GM19025 (cell line): ENCODE measurements around the gene KIFC3.
"Not testable (repeated sequence)": the region's sequence is repeated elsewhere in the genome, so short reads cannot be mapped to it uniquely, and the experiment has no call there.

ENCODE experiments used
- ATAC-seq: cut with Tn5 transposase; IDR thresholded peaks from one replicate; pipeline ENCODE4 v1.9.1; 2021; ENCODE audit warnings: mild to moderate bottlenecking, low read depth, moderate library complexity; ENCODE audit not compliant: unreplicated experiment

Gene KIFC3

DNA sequence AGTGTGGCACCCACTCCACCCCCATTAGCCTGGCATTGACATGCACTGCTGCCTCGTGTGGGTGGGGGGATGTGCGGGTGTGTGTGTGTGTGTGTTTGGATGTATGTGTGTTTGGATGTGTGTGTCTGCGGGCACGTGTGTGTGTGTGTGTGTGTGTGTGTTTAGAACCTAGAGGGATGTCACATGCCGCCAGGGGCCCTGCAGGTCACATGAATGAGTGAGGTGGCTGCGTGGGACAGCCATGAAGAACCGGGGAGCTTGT lies 57.7 kb downstream of the KIFC3 start:
- ATAC-seq: no peak

DNA sequence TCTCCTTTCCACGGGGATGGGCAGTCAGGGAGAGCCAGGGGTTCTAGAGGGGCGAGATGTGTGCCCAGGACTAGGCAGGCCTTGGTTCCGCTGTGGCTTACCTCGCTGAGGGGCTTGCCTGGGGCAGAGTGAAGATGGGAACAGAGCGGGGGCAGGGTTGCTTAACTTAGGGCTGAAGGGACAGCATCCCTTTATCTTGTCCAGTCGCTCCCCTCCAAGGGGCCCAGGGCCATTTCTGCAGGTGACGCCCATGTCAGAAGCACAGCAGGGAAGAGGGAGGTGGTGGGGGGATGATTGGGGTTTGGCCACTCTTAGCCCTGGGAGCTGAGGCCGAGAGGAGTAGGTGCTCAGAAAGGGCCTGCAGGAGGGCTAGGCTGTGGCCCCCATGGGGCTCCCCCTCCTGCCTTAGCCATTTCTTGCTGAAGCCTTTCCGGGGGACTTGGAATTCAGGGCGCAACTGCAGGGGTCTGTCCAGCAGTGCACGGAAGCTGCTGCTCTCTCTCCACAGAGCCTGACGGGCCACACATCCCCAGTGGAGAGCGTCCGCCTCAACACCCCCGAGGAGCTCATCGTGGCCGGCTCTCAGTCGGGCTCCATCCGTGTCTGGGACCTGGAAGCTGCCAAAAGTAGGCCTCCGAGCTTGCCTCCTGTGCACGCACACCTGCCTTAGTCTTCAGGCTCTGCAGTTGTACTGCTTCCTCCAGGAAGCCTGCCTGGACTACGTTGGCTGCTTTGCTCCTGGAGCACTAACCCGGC lies 58.2 kb downstream of the KIFC3 start:
- ATAC-seq: no peak

DNA sequence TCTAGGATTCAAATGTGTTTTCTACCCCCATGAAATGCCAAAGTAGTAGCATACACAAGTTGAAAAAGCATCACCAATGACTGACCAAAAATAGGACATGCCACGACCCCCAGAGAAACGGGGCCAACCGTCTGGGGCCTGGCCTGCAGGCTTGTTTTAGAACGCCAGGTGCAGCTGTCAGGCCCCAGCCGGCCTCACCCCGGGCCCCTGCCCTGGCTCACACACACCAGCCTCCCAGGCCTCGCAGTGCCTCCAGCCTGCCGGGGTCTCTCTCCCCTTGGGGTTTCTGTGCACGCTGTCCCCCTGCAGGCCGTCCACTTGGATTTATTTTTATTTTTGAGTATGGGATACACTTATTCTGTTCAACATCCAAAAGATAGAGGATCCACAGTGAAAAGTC lies 58.8 kb downstream of the KIFC3 start:
- ATAC-seq: no peak

DNA sequence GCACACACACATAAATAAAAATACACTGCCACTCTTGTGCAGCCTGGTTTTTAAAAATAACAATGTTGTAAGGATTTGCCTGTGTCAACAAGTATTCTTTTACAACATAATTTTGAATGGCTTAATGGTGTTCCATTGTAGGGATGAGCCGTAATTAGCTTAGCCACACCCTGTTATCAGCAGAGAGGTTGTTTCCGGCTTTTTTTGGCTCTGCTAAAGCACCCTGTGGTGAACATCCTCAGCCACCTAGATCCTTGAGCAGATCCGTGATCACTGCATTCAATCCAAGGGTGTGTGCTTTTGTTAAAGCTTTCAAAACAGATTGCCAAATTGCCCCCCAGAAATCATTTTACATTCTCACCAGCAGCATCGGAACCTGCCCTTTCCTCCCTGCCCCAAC lies 59.7 kb downstream of the KIFC3 start:
- no peak for ATAC-seq

DNA sequence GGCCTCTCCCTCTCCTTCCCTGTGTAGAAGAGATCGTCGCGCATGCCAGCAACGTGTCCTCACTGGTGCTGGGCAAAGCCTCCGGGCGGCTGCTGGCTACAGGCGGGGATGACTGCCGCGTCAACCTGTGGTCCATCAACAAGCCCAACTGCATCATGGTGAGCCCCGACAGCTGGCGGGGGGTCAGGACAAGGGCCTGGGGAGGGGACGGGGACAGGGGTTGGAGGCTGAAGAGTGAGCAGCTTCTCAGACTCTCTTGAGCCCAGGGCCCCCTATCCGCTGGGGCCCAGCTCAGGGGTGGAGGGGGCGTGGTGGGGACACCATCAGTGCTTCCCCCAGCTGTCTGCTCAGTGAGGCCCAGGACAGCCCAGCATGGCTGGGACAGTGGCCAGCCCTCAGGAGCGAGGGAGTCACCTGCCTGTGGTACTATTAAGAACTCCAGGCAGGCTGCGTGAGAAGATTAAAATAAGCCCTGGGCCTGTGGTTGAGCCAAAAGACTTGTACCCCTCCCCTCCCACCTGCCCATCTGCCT lies 60.6 kb downstream of the KIFC3 start:
- ATAC-seq: no peak

DNA sequence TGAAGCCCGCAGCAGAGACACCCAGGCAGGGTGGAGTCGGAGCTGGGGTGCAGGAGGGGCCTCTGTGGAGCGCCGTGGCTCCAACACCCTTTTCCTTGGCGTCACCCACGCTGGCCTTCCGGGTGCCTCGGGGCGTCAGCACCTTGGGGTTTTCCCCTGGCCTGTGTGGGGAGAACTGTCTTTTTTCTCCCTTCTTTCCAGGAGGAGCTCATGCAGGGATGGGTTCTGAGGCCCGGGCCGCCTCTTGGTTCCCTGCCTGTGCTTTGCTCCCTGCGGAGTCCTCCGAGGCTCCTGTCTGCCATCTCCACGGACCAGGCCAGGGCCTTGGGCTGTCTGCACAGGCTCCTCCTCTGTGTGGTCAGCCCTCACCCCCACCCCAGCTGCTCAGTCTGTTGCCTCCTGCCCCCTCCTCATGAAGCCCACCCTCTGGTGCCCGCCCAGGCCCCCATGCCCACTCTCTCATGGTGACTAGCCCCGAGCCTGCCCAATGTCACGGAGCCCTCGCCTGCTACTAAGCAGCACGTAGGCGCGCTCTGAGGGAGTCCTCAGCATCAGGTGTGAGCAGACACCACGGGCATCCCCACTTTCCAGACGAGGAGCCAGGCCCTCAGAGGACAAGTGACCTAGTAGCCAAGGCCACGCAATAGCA lies 61.7 kb downstream of the KIFC3 start:
- ATAC-seq: no peak

DNA sequence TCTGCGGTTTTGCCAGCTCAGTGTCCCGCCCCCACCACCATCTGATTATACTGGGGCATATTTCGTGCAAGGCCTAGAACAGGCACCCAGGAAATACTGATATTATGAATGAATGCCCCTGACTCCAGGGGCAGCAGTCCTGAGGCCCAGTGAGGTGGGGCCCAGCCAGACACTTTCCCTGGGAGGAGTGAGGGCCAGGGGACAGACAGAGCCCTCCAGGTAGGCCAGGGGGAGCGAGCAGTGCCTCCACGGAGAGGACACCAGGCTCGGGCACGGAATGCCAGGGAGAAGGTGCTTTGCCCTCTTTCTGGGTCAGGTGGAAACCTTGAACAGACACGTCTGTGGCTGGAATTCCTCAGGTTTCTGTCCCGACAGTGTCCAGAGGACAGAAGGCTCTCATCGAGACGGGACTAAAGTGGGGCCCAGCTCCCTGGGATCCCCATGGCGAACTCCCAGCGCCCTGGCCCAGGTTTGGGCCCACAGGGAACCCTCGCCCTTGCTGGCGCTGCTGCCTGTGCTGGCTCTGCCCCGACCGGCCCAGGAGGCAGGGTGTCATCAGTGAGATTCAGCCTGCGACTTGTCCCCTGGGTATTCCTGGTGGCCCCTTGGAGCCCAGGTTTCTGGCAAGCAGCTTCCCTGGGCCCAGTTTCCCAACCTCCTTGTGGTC lies 62.4 kb downstream of the KIFC3 start:
- ATAC-seq: no peak

DNA sequence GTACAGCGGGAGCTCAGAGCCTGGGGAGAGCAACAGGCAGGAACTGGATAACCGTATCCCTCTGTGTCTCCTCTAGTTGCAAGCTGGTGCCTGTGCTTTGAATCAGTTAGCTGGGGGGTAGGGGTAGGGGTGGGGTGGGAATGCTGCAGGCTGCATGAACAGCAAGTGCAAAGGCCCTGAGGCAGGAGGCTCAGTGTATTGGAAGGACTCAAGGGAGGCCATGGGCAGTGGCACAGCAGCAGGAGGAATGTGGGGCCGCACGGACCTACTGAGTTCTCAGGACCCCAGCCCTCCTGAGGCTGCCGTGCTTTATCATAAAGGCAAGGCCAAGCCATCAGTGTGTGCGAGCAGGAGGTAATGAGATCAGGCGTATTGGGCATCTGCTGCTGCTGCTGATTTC lies 63.4 kb downstream of the KIFC3 start:
- no peak for ATAC-seq

DNA sequence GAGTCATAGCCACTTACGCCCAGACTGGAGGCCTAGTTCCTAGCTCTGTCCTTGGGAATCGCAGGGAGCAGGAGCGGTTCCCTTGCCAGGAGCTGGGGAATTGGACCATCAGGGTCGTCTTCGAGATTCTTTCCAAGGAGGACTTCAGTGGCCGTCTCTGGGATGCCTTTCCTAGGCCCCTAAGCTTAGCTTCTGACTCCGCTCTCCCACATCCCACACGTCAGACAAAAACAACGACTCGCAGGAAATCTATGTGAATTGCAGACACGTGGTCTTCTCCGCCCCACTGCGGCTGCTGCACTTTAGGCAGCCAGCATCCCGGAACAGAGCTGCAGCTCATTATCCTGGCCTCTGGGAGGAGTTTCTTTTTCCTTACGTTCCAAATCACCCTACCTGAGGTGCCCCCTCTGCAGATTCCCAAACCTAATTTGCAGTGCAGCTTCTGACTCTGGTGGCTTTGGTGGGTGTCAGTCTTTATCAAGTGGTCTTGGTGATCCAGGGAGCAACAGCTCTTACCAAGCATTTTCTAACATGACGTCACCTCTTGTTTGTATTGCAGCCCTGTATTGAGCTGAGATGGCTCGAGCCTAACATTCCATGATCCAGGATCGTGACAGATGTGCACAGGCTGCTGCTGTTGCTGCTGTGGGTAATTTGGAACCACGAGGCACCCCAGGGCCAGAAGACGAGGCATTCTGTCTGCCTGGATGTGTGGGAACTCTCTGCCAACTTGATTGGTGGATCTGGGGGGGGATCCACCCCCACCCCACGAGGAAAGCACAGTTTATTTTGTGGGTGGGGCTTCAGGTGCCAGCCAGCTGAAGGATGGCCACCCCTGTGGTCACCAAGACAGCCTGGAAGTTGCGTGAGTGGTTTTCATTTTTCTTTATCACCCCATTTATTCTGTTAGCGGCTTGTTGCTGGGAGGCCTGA lies 65.6 kb downstream of the KIFC3 start:
- ATAC-seq: no peak

DNA sequence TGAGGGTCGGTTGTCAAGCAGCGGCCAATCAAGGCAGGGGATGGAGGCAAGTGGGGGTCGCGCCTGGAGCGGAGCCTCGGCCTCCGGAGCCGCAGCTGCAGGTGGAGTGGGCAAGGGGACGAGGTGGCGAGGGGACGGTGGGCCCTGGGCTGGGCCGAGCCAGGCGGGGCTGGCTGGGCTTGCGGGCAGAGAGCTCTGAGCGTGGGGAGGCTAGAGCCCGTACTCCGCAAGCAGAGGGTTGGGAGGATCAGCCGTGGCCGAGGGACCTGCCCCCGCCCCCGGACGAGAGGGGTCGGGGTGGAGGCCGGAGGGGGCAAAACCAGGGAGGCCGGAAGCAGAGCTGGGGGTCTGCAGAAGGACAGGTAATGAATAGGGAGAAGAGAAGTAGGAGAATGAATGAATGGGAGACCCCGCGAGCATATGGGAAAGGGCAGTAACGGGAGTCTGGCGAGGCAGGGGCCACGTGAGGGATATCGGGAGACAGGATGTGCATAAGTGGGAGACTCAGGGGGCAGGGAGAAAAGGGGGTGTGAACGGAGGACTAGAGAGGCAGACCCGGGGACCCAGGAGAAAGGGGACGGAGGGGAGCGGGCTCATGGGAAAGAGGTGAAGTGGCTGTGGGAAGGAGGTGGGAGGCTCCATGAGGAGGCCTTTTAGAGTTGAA lies 66.4 kb downstream of the KIFC3 start, which contains the start of gene KATNB1:
TSS of gene KATNB1 (plus strand) at position 16 of the 664 bp plus-strand sequence. CDS start 1,474 bp downstream, outside the sequence.
- no peak for ATAC-seq

DNA sequence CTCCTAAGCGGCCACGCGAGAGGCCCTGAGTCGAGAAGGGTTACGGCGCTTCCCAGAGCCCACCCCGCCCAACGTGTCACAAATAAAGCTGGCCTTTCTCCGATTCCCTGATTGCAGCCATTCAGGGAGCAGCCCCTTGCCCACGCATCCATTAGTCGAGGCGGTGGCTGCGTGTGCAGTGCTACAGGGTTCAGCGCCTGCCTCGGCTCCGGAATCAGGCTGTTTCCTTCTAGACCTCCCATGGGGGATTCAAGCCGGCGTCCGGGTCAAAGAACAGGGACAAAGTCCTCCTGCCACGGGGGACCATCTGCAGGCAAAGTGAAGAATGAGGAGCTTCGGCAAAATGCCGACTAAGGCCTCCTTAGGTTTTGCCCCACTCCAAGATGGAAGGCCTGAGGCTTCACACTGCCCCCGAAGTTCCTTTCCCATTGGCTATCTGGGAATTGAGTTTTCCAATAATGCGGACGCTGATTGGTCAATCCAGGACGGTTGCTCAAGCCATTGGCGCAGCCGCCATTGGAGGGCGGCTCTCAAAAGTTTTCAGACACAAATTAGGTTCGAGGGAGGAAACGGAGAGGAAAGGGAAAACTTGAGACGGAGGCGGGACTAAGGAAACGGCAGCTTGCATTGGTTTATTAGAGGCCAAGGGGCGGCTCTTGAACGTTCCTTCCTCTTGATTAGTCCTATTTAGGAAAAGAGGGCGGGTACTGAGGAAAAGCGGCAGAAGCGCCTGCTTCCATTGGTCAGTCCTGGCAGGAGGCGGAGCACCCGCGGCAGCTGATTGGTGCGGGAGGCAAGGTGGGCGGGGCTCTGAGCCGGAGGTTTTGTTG lies 67.2 kb downstream of the KIFC3 start:
- peak; percentile 86 for ATAC-seq

DNA sequence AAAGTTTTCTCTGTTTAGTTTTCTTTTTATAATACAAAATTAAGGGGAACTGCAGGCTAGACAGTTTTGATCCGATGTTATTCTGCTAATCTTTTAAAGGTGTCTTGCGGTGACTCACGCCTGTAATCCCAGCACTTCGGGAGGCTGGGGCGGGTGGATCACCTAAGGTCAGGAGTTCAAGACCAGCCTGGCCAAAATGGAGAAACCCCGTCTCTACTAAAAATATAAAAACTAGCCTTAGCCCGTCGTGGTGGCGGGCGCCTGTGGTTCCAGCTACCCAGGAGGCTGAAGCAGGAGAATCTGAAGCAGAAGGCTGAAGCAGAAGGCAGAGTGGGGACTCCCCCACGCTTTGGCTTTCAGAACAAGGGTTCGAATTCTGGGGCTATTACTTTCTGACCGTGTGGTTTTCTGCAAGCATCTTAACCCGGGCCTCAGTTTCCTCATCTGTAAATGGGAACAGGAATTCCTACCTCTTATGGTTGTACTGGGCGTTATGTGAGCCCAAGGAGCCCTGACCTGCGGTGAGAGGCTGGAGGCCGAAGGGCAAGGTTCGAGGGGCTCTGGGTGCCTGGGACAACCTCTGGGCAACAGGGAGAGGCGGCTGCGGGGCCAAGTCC lies 67.9 kb downstream of the KIFC3 start:
- no peak for ATAC-seq

DNA sequence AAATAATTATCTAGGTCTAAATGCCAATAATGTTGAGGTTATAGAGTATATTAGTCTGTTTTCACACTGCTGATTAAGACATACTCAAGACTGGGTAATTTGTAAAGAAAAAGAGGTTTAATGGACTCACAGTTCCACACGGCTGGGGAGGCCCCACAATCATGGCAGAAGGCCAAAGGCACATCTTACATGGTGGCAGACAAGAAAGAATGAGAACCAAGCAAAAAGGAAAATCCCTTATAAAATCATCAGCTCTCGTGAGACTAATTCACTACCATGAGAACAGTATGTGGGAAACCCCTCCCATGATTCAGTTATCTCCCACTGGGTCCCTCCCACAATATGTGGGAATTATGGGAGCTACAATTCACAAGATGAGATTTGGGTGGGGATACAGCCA lies 69.6 kb downstream of the KIFC3 start:
- ATAC-seq: no peak

DNA sequence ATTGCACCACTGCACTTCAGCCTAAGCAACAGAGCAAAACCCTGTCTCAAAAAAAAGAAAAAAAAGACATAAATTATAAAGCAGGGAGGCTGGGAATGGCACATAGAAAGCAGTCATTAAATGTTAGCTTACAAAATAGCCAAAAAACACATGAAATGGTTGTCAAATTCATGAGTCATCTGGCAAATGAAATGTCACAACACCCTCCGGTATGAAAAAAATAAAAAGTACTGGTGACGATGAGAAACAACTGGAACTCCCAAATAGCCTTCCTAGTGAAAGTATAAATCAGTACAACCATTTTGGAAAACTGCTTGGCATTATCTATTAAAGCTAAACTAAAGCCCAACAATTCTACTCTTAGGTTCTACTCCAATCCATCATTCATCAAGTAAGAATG lies 70.3 kb downstream of the KIFC3 start:
- no peak for ATAC-seq

DNA sequence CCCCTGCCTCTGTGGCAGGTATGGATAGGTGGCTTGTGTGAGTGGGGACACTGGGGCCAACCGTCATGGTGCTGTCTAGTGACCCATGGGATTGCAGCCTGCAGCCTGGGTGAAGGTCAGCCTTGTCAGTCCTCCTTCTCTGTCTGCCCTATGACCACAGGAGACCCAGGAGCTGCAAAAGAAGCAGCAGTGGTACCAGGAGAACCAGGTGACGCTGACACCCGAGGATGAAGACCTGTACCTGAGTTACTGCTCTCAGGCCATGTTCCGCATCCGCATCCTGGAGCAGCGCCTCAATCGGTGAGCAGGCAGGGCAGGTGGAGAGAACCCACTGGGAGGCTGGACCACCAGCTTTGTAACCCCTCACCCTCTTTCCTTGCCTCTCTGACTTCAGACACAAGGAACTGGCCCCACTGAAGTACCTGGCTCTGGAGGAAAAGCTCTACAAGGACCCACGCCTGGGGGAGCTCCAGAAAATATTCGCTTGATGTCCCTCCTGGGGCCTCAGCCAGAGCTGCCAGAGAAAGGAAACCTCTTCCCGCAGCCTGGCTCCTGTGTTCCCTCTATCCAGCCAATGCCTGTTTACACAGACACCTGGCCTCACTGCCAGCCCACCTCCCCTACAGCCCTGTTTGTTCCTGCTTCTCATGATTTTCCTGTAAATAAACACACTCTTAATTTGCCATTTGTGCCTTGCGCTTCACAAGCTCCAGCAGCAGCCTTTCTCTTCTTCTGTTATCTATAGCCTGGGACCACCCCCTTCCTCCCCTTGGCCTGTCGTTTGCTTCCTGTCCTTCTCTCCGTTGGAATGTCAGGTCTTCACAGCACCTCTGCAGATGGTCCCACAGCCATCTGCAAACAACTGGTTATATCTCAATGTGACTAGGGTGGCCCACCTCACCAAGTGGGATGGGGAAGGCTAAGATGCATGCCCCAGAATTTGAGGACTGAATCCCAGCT lies 71.2 kb downstream of the KIFC3 start:
- no peak for ATAC-seq

DNA sequence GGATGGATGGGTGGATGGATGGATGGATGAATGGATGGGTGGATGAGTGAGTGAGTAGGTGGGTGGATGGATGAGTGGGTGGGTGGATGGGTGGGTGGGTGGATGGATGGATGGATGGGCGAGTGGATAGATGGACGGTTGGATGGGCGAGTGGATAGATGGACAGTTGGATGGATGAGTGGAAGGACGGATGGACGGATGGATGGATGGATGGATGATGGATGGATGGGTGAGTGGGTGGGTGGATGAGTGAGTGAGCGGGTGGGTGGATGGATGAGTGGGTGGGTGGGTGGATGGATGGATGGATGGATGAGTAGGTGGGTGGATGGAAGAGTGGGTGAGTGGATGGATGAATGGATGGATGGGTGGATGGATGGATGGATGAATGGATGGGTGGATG lies 72.4 kb downstream of the KIFC3 start:
- ATAC-seq: not testable (repeated sequence)

DNA sequence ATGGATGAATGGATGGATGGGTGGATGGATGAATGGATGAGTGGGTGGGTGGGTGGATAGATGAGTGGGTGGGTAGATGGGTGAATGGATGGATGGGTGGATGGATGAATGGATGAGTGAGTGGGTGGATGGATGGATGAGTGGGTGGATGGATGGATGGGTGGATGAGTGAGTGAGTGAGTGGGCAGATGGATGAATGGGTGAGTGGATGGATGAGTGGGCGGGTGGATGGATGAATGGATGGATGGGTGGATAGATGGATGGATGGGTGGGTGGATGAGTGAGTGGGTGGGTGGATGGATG lies 73.2 kb downstream of the KIFC3 start:
- ATAC-seq: no peak
